Mesothelial cell of epicardium (in vitro differentiated cells): ENCODE results near the gene MAGOH. TPM values are rescaled to one million over a fixed set of nuclear protein-coding genes. Genes with fewer than 3 reads are reported as not detected.

ENCODE experiments used
- DNase-seq, 2 experiments: peaks; one replicate each; pipeline ENCODE4 v3.0.0; 2021; ENCODE audit warnings: low spot score in 2 of 2; ENCODE audit not compliant: unreplicated experiment in 2 of 2
- H3K27ac Mint-ChIP-seq: 2 replicates; pipeline ENCODE4 v1.8.0; 2021; ENCODE audit warnings: mixed read lengths
- H3K27me3 Mint-ChIP-seq: 2 replicates; pipeline ENCODE4 v1.8.0; 2021; ENCODE audit warnings: low read depth, mixed read lengths
- H3K36me3 Mint-ChIP-seq: 2 replicates; pipeline ENCODE4 v1.8.0; 2021; ENCODE audit warnings: mixed read lengths
- H3K4me1 Mint-ChIP-seq: 2 replicates; pipeline ENCODE4 v1.8.0; 2021; ENCODE audit warnings: mixed read lengths
- H3K4me3 Mint-ChIP-seq: 2 replicates; pipeline ENCODE4 v1.8.0; 2021; ENCODE audit warnings: mild to moderate bottlenecking, moderate library complexity, mixed read lengths
- H3K9me3 Mint-ChIP-seq: 2 replicates; pipeline ENCODE4 v1.8.0; 2021; ENCODE audit warnings: mixed read lengths
- total RNA-seq: library from RNA; stranded (reverse); gene quantifications from 3 replicates; pipeline ENCODE4 v1.2.1, GENCODE V29; 2021
- TF ChIP-seq, protein P1 (sequence below): fragments of 200-600 bp; sonication (generic); IDR thresholded peaks from one replicate; pipeline ENCODE4 v1.5.0; 2021; ENCODE audit warnings: antibody characterized with exemption; ENCODE audit not compliant: unreplicated experiment

Gene MAGOH
- total RNA-seq, 1 donor from 2014 or later, result 59.0 TPM

DNA sequence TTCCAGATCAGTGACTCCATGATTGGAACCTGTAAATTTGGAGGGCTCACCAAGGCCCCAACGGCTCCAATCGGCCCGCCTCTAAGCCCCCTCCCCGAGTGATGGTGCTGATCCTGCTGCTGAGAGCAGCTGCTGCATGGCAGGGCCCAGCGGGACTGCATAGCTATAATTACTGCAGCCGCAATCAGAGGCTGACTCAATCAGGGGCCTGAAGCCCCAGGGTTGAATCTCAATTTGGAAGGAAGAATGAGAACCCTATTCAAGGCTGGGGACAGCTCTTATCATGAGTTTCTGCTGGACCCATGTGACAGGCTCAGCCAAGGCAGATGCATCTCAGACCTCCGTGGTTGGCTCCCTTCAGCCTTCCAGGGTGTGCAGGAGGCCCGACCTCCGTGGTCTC lies 42.8 kb upstream of the MAGOH start:
- no peak for DNase-seq
- TF ChIP-seq, protein P1, sequence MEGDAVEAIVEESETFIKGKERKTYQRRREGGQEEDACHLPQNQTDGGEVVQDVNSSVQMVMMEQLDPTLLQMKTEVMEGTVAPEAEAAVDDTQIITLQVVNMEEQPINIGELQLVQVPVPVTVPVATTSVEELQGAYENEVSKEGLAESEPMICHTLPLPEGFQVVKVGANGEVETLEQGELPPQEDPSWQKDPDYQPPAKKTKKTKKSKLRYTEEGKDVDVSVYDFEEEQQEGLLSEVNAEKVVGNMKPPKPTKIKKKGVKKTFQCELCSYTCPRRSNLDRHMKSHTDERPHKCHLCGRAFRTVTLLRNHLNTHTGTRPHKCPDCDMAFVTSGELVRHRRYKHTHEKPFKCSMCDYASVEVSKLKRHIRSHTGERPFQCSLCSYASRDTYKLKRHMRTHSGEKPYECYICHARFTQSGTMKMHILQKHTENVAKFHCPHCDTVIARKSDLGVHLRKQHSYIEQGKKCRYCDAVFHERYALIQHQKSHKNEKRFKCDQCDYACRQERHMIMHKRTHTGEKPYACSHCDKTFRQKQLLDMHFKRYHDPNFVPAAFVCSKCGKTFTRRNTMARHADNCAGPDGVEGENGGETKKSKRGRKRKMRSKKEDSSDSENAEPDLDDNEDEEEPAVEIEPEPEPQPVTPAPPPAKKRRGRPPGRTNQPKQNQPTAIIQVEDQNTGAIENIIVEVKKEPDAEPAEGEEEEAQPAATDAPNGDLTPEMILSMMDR, result no peak
- Mint-ChIP-seq H3K4me3 (no peak overlapping the region), H3K27ac (no peak overlapping the region), H3K36me3 (peaks cover 2% of the 10 kb centered on the region), H3K9me3 (no peaks in the 10 kb centered on the region), H3K4me1 (no peaks in the 10 kb centered on the region), H3K27me3 (no peaks in the 10 kb centered on the region)

GRCh38 chr1:53280496-53280895 lies 42.2 kb upstream of the MAGOH start:
- DNase-seq, result no peak
- no peak overlapping the region for H3K4me3 Mint-ChIP-seq
- no peaks in the 10 kb centered on the region for H3K27me3 Mint-ChIP-seq
- no peaks in the 10 kb centered on the region for H3K9me3 Mint-ChIP-seq
- no peak overlapping the region for H3K27ac Mint-ChIP-seq
- H3K36me3 Mint-ChIP-seq, result peaks cover 2% of the 10 kb centered on the region
- no peaks in the 10 kb centered on the region for H3K4me1 Mint-ChIP-seq
- TF ChIP-seq, protein P1, result no peak

DNA sequence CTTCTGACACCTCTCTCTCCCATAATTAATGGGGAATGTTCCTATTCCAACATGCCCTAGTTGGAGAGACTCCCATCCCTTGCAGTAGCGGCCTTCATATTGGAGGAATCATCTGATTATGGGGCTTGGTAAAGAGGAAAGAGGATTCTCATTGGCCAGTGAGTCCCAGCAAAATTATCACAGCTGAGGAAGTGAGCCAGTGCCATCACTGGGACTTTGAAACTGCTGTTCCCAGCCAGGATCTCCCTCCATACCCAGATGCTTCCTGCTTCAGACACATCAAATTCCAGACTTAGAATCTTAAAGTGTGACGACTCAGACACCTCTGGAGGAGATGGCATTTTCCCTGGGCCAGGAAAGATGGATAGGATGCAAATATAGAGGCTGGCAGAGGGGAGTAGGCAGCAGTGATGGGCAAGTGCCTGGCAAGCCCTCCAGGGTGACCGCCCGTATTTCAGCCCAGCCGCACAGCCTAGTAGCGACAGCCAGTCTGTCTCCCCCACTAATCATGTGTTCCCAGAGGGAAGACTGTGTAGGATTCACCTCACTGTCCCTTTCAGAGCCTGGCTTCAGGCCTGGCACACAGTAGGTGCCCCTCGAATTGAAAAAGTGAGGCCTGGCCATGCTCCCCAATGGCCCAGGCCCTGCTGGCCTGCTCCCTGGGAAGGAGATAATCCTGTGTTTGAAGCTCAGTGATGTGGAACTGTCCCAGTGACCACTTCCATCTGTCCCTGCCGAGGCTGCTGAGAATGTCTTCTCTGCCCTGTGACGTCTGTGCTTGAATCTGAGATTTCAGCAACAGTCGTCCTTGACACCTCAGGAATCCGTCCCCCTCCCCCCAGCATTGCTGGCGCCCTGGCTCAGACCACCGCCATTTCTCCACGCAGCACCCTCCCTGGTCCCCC lies 41.2 kb upstream of the MAGOH start:
- DNase-seq, result no peak
- H3K4me3 Mint-ChIP-seq, result no peak overlapping the region
- H3K27me3 Mint-ChIP-seq, result no peaks in the 10 kb centered on the region
- H3K4me1 Mint-ChIP-seq, result no peaks in the 10 kb centered on the region
- H3K9me3 Mint-ChIP-seq, result no peaks in the 10 kb centered on the region
- TF ChIP-seq, protein P1, result no peak
- peaks cover 2% of the 10 kb centered on the region for H3K36me3 Mint-ChIP-seq
- H3K27ac Mint-ChIP-seq, result no peak overlapping the region

- Mint-ChIP-seq H3K36me3 (peaks cover 2% of the 10 kb centered on the region), H3K27me3 (no peaks in the 10 kb centered on the region), H3K4me1 (no peaks in the 10 kb centered on the region), H3K27ac (no peak overlapping the region), H3K4me3 (no peak overlapping the region), H3K9me3 (no peaks in the 10 kb centered on the region)
- peak; percentile 48 to 86 for DNase-seq
- TF ChIP-seq, protein P1, result peak; percentile 92
These were observed 40.0 kb upstream of the MAGOH start for GRCh38 chr1:53278298-53278725.

- DNase-seq, result no peak
- no peaks in the 10 kb centered on the region for H3K27me3 Mint-ChIP-seq
- no peak overlapping the region for H3K27ac Mint-ChIP-seq
- no peaks in the 10 kb centered on the region for H3K9me3 Mint-ChIP-seq
- no peaks in the 10 kb centered on the region for H3K4me1 Mint-ChIP-seq
- no peak overlapping the region for H3K4me3 Mint-ChIP-seq
- peaks cover 2% of the 10 kb centered on the region for H3K36me3 Mint-ChIP-seq
- TF ChIP-seq, protein P1, result no peak
These were observed 39.0 kb upstream of the MAGOH start for GRCh38 chr1:53277326-53277725.
